Peyer's patch (tissue), 4 donors: ENCODE measurements around the gene FGD5.

Experiments
- POLR2A ChIP-seq, 2 donors: fragments of 450-650 bp; IDR thresholded peaks; one replicate each; pipeline ENCODE4 v1.5.1; 2017; ENCODE audit warnings: antibody characterized with exemption in 2 of 2, mild to moderate bottlenecking in 2 of 2, moderate library complexity in 2 of 2
- TF ChIP-seq, protein P1 (sequence below), 6 experiments: fragments of 450-650 bp in 4 of 6; fragments of 200-600 bp in 2 of 6; sonication (generic) in 1 of 6; IDR thresholded peaks; one replicate each; pipeline ENCODE4 v1.5.1; 2017 to 2019; ENCODE audit warnings: antibody characterized with exemption in 6 of 6, mild to moderate bottlenecking in 3 of 6, moderate library complexity in 1 of 6

DNA sequence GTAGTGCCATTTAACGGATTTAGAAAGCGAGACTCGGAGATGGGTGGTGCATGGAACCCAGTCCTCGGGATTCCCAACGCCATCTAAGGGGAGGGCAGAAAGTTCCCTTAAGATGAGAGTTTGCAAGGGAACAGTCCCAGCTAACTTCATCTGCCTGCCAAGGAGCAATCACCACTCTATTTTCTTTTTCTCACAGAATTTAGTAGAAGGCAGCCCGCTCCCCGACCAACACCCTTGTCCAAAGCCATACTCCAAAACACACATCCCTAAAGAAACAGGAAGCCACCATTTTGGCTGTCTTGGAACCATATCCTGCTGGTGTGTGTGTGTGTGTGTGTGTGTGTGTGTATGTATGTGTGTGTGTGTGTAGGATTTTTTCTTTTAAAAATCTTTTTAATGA lies 7.1 kb upstream of the FGD5 start:
- TF ChIP-seq, protein P1, sequence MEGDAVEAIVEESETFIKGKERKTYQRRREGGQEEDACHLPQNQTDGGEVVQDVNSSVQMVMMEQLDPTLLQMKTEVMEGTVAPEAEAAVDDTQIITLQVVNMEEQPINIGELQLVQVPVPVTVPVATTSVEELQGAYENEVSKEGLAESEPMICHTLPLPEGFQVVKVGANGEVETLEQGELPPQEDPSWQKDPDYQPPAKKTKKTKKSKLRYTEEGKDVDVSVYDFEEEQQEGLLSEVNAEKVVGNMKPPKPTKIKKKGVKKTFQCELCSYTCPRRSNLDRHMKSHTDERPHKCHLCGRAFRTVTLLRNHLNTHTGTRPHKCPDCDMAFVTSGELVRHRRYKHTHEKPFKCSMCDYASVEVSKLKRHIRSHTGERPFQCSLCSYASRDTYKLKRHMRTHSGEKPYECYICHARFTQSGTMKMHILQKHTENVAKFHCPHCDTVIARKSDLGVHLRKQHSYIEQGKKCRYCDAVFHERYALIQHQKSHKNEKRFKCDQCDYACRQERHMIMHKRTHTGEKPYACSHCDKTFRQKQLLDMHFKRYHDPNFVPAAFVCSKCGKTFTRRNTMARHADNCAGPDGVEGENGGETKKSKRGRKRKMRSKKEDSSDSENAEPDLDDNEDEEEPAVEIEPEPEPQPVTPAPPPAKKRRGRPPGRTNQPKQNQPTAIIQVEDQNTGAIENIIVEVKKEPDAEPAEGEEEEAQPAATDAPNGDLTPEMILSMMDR (IDR thresholded peaks at IDR 0.05), result no peak
- no peak for TF ChIP-seq POLR2A (IDR thresholded peaks at IDR 0.05)
